Stimulated activated CD8-positive, alpha-beta memory T cell treated with anti-CD3 and anti-CD28 coated beads, Interleukin-4, amount 100 ng/mL, for 4 hours (primary cell): Measurements from ENCODE around the gene P2RX4.
"Not testable (repeated sequence)": the region's sequence is repeated elsewhere in the genome, so short reads cannot be mapped to it uniquely, and the experiment has no call there.

ENCODE experiments used
- DNase-seq, 2 donors: peaks; one replicate each; pipeline ENCODE4 v3.0.0-alpha.2; 2020; ENCODE audit warnings: low read depth in 2 of 2, low spot score in 1 of 2

Gene P2RX4

DNA sequence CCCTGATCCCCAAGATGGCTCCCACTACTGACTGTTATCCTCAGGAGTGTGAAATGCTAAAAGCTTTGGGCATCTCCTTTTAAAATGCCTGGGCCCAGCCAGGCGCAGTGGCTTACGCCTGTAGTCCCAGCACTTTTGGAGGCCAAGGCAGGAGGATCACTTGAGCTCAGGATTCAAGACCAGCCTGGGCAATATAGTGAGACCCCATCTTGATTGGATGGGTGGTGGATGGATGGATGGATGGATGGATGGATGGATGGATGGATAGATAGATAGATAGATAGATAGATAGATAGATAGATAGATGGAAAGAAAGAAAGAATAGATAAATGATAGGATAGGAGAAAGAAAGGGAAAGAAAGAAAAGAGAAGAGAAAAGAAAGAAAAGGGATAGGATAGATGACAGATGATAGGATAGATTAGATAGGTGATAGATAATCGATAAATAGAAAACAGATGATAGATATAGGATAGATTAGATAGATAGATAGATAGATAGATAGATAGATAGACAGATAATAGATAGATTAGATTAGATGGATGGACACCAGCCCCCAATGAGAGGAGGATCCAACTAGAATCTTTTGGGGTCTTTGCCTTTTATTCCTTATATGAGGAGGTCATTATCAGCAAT is 9.5 kb downstream of the P2RX4 start:
- DNase-seq = no peak

DNA sequence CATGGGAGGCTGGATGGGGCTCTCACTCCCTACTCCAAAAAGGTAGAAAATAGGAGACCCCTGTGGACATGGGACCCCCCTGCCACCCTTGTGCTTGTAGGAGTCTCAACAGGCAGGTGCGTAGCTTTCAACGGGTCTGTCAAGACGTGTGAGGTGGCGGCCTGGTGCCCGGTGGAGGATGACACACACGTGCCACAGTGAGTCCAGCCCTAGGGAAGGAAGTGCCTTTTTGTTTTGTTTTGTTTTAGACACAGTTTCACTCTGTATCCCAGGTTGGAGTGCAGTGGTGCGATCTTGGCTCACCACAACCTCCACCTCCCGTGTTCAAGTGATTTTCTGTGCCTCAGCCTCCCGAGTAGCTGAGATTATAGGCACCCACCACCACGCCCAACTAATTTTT is 12.9 kb downstream of the P2RX4 start:
- DNase-seq = no peak

DNA sequence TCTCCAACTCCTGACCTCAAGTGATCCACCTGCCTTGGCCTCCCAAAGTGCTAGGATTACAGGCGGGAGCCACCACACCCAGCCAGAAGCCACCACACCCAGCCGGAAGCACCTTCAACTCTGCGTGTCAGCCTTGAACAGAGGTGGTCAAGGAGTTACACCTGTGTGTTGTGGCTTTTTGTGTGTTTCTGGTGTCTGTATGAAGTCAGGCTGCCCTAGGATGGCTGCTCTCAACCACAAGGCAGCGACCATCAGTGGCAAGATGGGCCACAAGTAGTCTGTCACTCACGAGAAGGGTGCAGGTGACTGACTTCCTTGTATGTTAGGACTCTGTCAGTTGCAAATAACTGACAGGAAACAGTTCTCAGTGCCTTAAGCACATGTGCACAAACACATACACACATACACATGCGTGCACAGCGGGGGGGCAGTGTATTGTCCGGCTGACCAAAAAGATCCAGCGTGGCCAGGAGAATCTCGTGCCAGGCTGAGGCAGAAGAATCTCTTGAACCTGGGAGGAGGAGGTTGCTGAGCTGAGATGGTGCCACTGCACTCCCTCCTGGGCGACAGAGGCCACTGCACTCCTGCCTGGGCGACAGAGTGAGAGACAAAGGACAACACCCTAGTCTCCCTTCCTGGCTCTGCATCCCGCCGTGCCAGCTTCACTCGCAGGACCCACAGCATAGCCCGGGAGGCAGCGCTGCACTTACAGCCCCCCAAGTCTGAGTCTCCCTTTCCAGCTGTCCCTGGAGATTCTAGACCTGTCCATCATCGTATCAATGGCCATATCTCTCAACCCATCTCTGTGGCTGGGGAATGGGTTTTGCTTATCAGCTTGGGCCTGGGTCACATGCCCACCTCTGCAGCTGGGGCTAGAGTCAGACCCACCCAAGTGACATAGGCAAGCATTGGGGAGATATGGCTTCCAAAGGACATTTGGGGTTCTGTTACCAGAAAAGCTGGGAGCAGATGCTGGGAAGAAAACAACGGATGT is 13.7 kb downstream of the P2RX4 start:
- DNase-seq = no peak

DNA sequence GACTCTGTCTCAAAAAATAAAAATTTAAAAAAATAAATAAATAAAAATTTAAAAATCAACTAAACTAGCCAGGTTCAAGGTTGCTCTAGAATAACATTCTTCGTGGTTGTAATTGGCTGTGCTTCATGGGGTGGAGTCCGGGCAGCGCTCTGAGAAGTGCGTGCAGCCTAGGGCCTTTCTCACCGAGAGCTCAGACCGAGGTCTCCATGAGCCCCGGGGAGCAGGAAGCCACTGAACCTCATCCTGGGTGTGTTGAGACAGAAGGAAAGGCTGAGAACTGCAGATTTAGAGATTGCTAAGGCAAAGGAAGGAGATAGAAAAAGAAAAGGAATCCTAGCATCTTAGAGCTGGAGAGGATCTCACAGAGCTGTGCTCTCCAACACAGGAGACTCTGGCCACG is 14.7 kb downstream of the P2RX4 start:
- DNase-seq = no peak

DNA sequence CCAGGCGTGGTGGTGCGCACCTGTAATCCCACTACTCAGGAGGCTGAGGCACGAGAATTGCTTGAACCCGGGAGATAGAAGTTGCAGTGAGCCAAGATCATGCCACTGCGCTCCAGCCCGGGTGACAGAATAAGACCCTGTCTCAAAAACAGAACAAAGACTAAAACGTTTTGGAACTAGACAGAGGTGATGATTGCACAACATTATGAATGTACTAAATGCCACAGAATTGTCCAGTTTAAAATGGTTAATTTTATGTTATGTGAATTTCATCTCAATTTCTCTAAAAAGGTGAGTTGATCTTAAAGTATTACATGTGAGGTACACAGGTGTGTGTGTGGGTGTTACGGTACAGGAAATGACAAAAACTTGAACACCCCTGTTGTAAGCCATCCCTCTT is 16.5 kb downstream of the P2RX4 start:
- DNase-seq = no peak

DNA sequence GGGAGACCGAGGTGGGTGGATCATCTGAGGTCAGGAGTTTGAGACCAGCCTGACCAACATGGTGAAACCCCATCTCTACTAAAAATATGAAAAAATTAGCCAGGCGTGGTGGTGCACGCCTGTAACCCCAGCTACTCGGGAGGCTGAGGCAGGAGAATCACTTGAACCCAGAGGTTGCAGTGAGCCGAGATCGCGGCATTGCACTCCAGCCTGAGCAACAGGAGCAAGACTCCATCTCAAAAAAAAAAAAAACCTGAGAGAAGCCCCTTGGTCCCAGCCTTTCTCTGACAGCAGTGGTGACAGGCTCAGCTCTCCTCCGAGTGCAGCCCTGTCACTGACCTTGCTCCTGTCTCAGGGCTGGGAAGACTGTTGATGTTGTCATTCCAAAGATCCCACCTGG is 16.9 kb downstream of the P2RX4 start:
- DNase-seq = not testable (repeated sequence)

DNA sequence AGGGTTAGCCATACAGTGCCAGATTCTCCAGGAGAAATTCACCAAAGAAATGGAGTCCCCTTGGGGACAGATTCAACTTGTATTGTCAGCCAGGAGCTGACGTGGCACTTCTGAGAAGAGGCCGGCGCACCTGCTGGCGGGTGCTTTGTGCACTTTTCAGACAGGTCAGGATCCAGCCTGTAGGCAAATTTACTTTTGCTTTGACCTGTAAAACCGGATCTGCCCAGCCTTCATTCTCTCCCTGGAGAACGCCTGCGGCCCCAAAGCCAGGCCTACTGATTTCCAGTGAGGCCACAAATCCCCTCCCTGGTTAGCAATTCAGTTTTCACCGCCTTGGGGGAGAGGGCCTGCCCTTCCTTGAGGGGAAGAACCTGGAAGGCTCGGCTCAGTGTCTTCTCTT is 17.4 kb downstream of the P2RX4 start:
- no peak for DNase-seq

DNA sequence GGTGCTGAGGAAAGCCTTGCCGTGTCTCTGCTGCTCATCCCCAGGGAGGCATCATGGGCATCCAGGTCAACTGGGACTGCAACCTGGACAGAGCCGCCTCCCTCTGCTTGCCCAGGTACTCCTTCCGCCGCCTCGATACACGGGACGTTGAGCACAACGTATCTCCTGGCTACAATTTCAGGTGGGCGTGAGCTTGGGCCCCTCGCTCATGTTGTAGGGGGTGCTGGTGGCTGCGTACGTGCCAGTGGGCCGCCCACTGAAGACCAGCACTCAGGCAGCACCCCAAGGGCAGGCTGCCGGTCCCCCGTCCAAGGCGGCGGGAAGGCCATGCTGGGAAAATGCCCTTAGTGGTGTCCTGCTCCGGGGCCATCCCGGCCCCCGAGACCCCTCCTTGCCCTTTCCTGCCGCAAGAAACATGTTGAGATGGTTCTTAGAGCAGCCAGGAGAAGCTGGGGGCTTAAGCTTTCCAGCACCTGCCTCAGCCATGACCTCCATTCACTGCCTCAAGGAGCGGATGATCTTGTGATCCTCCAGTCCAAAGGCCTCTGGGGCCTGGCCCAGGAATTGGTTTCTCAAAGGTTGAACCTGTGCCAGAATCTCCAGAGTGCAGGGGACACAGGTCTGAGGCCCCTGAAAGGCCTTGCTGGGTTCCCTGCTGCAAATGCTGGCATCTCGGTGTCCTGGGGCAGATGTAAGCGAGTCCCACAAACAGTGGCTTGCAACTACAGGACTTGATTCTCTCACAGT is 19.2 kb downstream of the P2RX4 start:
- DNase-seq = no peak

DNA sequence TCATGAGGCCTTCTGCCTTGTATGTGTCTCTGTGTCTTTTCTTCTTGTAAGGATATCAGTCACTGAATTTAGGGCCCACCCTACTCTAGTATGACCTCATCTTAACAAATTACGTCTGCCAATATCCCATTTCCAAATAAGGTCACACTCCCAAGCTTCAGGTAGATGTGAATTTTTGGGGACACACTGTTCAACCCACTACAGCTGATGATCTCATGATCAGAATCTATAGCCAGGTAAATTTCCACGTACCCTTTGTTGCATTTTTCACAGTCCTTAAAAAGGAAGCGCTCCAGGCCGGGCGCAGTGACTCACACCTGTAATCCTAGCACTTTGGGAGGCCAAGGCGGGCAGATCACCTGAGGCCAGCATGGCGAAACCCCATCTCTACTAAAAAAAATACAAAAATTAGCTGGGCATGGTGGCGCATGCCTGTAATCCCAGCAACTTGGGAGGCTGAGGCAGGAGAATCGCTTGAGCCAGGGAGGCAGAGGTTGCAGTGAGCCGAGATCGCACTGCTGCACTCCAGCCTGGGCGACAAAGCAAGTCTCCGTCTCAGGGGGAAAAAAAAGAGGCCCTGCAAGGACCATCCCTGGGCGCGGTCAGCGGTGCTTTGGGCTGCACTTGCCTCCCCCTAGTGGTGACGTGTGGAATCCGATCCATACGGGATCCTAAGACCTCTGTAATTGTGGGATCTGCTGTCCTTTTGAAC is 20.1 kb downstream of the P2RX4 start:
- DNase-seq = not testable (repeated sequence)

DNA sequence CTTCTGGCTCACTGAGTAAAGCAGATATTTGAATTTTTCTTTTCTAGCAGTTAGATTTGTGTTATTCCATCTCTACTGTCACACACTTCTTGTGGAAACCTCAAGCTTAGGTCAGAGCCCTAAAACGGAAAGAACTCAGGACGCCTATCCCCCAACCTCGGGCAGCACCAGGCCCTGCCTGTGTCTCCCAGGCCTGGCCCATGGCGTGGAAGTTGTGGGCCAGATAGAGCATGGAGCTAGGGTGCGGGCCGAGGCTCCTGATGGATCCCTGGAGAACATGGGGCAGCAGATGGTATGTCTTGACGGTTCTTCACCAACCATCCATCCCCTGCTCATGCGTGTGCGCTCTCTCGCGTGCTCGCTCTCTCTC is 20.6 kb downstream of the P2RX4 start:
- DNase-seq = no peak

DNA sequence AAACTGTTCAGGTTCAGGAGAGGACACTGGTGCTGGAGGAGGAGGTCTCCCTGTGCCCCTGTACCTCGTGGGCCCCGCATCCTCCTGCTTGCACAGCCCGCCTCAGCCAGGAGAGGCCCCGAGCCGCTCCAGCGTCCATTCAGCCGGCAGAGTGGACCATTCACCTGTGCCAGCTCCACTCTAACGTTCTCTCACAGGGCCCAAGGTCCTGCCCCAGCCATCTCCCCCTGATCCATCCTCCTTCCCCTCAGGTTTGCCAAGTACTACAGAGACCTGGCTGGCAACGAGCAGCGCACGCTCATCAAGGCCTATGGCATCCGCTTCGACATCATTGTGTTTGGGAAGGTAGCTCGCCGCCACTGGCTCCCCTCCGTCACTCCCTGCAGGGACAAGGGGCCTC is 22.2 kb downstream of the P2RX4 start:
- no peak for DNase-seq

DNA sequence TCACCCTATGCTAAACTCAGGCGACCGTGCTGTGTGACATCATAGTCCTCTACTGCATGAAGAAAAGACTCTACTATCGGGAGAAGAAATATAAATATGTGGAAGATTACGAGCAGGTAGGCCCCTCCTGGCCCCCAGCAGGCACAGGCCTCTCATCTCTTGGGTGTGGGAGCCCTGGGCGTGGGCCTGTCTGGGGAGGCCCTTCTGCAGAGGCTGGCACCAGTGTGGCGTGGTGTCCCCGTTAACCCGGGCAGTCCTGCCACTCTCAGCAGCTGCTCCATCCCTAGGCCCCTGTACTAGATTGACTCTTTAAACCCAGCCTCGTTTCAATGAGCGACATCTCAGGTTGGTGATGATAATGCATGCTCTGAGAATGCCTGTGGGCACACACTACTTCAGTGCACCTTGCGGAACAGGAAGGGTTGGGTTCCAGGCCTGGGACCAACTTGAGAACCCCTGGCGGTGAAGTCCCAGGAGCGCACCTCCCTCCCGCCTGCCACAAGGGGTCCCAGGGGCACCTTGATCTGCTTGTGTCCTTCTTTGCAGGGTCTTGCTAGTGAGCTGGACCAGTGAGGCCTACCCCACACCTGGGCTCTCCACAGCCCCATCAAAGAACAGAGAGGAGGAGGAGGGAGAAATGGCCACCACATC is 23.2 kb downstream of the P2RX4 start:
- no peak for DNase-seq

DNA sequence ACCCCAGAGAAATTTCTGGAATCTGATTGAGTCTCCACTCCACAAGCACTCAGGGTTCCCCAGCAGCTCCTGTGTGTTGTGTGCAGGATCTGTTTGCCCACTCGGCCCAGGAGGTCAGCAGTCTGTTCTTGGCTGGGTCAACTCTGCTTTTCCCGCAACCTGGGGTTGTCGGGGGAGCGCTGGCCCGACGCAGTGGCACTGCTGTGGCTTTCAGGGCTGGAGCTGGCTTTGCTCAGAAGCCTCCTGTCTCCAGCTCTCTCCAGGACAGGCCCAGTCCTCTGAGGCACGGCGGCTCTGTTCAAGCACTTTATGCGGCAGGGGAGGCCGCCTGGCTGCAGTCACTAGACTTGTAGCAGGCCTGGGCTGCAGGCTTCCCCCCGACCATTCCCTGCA is 23.7 kb downstream of the P2RX4 start:
- no peak for DNase-seq

DNA sequence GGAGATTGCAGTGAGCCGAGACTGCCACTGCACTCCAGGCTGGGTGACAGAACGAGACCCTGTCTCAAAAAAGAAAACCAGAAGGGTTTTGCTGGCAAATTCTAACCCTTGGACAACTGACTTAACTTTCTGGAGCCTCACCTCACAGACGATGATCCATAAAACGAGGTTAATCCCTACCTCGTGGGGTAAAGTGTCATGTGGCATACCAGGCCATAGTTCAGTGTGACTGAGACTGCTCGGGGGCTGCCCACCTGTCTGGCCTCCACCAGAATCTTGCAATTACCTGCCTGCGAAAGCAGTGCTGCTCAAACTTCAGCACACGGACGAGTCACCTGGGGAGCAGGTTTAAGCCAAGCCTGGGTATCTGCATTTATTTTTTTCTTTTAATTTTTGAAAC is 26.8 kb downstream of the P2RX4 start:
- no peak for DNase-seq

DNA sequence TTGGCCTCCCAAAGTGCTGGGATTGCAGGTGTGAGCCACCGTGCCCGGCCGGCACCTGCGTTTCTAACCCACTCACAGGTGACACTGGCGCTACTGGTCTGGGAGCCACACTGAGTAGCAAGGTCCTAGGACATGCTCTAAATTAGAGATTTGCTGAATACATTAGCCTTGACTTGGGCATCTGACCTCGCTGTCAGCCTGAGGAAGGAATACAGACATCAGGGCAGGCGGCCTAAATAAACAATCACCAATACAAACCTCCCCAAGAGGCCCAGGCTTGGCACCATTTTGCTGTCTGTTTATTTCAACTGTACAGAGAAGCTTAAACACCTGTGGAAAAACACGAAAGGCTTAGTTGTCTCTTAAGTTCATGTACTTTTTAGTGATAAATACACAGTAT is 27.5 kb downstream of the P2RX4 start:
- DNase-seq = no peak

DNA sequence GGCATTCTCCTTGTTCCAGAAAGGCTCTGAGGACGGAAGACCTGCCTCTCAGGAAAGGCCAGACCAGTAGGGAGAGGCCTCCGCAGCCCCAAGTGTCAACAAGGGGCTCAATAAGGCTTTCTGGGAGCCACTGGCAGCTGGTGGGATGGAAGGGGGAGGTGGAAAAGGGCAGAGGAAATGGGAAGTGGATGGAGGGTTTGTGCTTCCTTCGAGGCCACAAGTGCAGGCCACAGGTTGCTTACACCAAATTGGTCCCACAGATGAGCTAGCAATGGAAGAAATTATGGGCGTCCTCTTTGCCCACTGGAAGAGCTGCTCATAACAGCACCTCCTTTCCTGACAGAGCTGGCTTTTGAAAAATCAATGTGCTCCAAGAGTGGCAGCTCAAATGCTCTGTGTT is 28.2 kb downstream of the P2RX4 start:
- no peak for DNase-seq

DNA sequence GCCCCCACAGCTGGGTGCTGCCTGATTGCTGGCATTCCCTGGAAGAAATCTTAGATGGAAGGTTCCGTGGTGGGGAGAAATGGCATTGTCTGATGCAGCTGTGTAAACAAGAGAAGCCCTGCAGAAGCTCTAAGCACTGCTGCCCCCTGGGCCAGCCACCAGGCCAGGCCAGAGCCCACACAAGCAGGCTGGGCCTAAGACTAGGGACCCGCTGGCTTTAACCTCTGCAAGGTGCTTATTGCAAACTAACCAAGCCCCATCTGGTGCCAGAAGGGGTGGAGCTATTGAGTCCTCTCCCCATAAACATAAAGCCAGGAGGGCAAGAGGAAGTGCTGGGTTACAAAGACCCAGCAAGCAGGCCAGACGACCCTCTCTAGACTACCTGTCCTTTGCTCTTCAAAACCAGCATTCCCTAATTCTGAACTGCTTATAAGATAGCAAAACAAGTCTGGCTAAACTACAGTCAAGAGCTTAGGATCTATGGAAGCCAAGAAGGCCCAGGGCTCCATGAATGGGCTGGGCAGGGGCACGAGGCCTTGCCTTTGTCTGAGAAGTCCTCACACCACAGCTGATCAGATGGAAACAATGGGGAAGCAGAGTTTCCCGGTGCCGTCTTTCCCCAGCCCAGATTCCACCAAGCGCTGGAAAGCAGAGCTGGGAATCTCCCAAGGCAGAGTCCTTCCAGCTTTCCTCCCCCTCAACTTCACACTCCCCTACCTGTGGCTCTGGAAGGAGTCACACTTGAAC is 28.8 kb downstream of the P2RX4 start:
- DNase-seq = no peak

DNA sequence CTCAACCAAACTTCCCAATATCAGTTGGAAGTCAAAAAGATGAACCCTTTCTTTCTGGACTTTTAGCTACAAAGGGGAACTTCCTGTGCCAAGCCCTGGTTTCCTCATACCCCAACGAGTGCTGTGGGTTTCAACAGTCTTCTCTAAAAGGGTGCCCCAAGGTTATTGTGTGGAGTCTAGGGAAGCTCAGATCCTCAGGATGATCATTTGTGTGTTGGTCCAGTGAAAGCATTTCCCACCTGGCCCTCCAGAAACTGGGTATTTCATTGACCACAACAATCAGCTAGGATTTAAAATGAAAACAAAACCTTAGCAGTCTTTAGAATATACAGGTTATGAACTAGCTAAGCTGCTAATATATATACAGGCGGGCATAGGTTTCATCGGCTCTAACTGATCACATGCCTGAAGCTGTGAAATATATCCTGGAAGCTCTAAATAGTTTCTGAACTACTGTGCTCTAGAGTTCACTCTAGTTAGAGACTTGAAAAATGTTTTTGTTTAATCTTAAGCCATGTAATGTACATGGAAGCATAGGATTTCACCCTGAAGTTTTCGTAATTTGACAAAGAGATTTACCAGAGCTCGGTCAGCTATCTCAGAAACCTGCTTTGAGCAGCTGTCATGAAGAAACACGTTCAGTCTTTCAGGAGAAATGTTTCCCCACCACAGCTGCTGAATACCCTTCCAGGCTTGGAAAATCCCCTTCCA is 29.6 kb downstream of the P2RX4 start:
- no peak for DNase-seq

DNA sequence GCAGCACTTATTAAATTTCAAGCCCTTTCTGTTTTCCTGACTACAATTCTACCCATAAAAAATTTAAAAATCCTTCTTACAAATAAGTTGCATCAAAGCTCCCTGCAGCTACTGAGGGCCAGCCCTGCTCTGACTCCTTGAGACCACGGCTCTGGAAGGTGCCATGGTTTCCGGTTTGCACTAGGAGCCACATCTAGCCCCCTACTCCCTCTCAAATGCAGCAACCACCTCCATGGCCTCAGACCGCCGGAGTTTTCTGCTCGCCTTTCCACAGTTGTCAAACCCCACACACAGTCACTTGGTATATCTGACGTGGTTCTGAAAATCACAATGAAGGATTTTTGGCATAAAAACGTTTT is 30.1 kb downstream of the P2RX4 start:
- DNase-seq = no peak
